ENCODE results near the gene NNT.
"Not testable (repeated sequence)": the region's sequence is repeated elsewhere in the genome, so short reads cannot be mapped to it uniquely, and the experiment has no call there.

Gene NNT

GRCh38 chr5:43700601-43701000 lies 97.6 kb downstream of the NNT start:
- DNase-seq (ENCODE audit: insufficient read length) (no peak), FAIRE-seq (no peak)
- TF ChIP-seq TAF1 (IDR thresholded peaks at IDR 0.05; ENCODE audit: borderline replicate concordance, low read depth, low read length) (no peak), POLR2A (IDR thresholded peaks at IDR 0.05; ENCODE audit: low read depth, low read length) (no peak), POLR2AphosphoS5 (IDR thresholded peaks at IDR 0.05; ENCODE audit: low read depth, low read length) (no peak)

GRCh38 chr5:43701227-43701626 lies 98.2 kb downstream of the NNT start:
- DNase-seq (ENCODE audit: insufficient read length): no peak
- FAIRE-seq: no peak
- TF ChIP-seq POLR2AphosphoS5 (IDR thresholded peaks at IDR 0.05; ENCODE audit: low read depth, low read length): no peak
- TF ChIP-seq POLR2A (IDR thresholded peaks at IDR 0.05; ENCODE audit: low read depth, low read length): no peak
- TF ChIP-seq TAF1 (IDR thresholded peaks at IDR 0.05; ENCODE audit: borderline replicate concordance, low read depth, low read length): no peak

DNA sequence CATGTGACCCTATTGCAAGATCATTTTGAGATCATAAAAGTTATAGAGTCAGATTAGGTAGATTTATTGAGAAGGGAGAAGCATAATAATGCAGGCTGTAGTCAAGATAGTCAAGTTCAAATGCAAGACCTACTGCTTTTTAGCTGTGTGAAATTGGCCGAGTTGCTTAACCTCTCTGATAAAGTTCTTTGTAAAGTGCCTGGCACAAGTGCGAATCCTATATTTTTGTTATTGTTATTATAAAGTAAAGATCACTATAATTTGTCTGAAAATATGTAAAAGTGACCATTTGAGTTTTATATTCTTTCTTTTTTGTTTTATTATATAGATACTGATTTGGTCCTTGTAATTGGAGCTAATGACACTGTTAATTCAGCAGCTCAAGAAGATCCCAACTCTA lies 99.3 kb downstream of the NNT start:
- TF ChIP-seq POLR2A (IDR thresholded peaks at IDR 0.05; ENCODE audit: low read depth, low read length): no peak
- TF ChIP-seq POLR2AphosphoS5 (IDR thresholded peaks at IDR 0.05; ENCODE audit: low read depth, low read length): no peak
- no peak for TF ChIP-seq TAF1 (IDR thresholded peaks at IDR 0.05; ENCODE audit: borderline replicate concordance, low read depth, low read length)
- no peak for FAIRE-seq
- DNase-seq (ENCODE audit: insufficient read length): no peak

GRCh38 chr5:43702815-43703214 lies 99.8 kb downstream of the NNT start:
- FAIRE-seq: no peak
- TF ChIP-seq POLR2AphosphoS5 (IDR thresholded peaks at IDR 0.05; ENCODE audit: low read depth, low read length) (no peak), TAF1 (IDR thresholded peaks at IDR 0.05; ENCODE audit: borderline replicate concordance, low read depth, low read length) (no peak), POLR2A (IDR thresholded peaks at IDR 0.05; ENCODE audit: low read depth, low read length) (no peak)
- no peak for DNase-seq (ENCODE audit: insufficient read length)

- TF ChIP-seq TAF1 (IDR thresholded peaks at IDR 0.05; ENCODE audit: borderline replicate concordance, low read depth, low read length) (no peak), POLR2A (IDR thresholded peaks at IDR 0.05; ENCODE audit: low read depth, low read length) (no peak), POLR2AphosphoS5 (IDR thresholded peaks at IDR 0.05; ENCODE audit: low read depth, low read length) (no peak)
- FAIRE-seq (no peak), DNase-seq (ENCODE audit: insufficient read length) (no peak)
These were observed 101.3 kb downstream of the NNT start for GRCh38 chr5:43704243-43704642.

DNA sequence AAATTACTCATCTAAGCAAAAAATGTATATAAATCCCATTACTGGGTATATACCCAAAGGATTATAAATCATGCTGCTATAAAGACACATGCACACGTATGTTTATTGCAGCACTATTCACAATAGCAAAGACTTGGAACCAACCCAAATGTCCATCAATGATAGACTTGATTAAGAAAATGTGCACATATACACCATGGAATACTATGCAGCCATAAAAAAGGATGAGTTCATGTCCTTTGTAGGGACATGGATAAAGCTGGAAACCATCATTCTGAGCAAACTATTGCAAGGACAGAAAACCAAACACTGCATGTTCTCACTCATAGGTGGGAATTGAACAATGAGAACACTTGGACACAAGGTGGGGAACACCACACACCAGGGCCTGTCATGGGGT lies 103.6 kb downstream of the NNT start:
- not testable (repeated sequence) for DNase-seq (ENCODE audit: insufficient read length); FAIRE-seq

DNA sequence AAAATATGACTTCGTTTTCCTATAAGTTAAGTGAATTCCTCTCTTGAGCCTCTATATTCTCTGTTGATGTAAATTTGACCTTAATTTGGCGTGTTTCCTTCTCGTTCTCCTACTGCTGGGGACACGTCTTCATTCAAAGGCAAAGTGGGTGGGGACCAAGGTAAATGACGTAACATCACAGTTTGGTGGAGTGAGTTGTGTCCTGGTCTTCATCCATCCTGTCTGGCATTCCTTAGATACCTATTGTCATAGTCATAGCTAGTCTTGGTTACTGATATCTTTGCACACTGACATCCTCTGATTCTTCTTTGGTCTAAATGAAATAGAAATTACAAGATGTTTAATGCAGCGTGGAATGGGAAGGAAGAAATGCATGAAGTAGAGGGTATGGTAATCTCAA lies 108.5 kb downstream of the NNT start:
- FAIRE-seq: no peak
- TF ChIP-seq TAF1 (IDR thresholded peaks at IDR 0.05; ENCODE audit: borderline replicate concordance, low read depth, low read length): no peak
- no peak for TF ChIP-seq POLR2AphosphoS5 (IDR thresholded peaks at IDR 0.05; ENCODE audit: low read depth, low read length)
- TF ChIP-seq POLR2A (IDR thresholded peaks at IDR 0.05; ENCODE audit: low read depth, low read length): no peak
- no peak for DNase-seq (ENCODE audit: insufficient read length)

GRCh38 chr5:43712081-43712480 lies 109.1 kb downstream of the NNT start:
- TF ChIP-seq TAF1 (IDR thresholded peaks at IDR 0.05; ENCODE audit: borderline replicate concordance, low read depth, low read length) (no peak), POLR2A (IDR thresholded peaks at IDR 0.05; ENCODE audit: low read depth, low read length) (no peak), POLR2AphosphoS5 (IDR thresholded peaks at IDR 0.05; ENCODE audit: low read depth, low read length) (no peak)
- FAIRE-seq (no peak), DNase-seq (ENCODE audit: insufficient read length) (no peak)

DNA sequence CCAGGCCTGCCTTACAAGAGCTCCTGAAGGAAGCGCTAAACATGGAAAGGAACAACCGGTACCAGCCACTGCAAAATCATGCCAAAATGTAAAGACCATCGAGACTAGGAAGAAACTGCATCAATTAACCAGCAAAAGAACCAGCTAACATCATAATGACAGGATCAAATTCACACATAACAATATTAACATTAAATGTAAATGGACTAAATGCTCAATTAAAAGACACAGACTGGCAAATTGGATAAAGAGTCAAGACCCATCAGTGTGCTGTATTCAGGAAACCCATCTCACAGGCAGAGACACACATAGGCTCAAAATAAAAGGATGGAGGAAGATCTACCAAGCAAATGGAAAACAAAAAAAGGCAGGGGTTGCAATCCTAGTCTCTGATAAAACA lies 116.8 kb downstream of the NNT start:
- not testable (repeated sequence) for DNase-seq (ENCODE audit: insufficient read length); FAIRE-seq

GRCh38 chr5:43728581-43728980 lies 125.6 kb downstream of the NNT start:
- FAIRE-seq (no peak), DNase-seq (ENCODE audit: insufficient read length) (no peak)
- TF ChIP-seq POLR2A (IDR thresholded peaks at IDR 0.05; ENCODE audit: low read depth, low read length) (no peak), POLR2AphosphoS5 (IDR thresholded peaks at IDR 0.05; ENCODE audit: low read depth, low read length) (no peak), TAF1 (IDR thresholded peaks at IDR 0.05; ENCODE audit: borderline replicate concordance, low read depth, low read length) (no peak)

GRCh38 chr5:43729846-43730478 lies 127.0 kb downstream of the NNT start:
- FAIRE-seq: peak; percentile 88
- DNase-seq (ENCODE audit: insufficient read length): no peak
- TF ChIP-seq TAF1 (IDR thresholded peaks at IDR 0.05; ENCODE audit: borderline replicate concordance, low read depth, low read length): no peak
- TF ChIP-seq POLR2A (IDR thresholded peaks at IDR 0.05; ENCODE audit: low read depth, low read length): no peak
- TF ChIP-seq POLR2AphosphoS5 (IDR thresholded peaks at IDR 0.05; ENCODE audit: low read depth, low read length): no peak

DNA sequence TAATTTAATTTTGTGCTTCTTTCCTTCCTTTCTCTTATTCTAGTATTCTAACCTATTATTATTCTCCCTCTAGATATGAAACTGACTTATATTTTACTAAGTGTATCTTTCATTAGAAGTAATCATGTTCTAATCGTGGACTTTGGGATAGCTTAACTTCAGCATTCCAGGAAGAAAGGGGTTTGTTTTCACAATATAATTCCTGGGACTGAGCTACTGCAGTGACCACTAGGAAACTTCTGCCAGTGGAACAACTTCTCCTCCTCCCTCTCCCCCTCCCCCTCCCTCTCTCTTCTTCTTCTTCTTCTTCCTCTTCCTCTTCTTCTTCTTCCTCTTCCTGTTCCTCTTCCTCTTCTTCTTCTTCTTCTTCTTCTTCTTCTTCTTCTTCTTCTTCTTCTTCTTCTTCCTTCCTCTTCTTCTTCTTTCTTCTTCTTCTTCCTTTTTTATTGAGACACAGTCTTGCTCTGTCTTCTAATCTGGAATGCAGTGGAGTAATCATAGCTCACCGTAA lies 127.9 kb downstream of the NNT start:
- FAIRE-seq: no peak
- TF ChIP-seq TAF1 (IDR thresholded peaks at IDR 0.05; ENCODE audit: borderline replicate concordance, low read depth, low read length) (no peak), POLR2AphosphoS5 (IDR thresholded peaks at IDR 0.05; ENCODE audit: low read depth, low read length) (no peak), POLR2A (IDR thresholded peaks at IDR 0.05; ENCODE audit: low read depth, low read length) (no peak)
- no peak for DNase-seq (ENCODE audit: insufficient read length)

DNA sequence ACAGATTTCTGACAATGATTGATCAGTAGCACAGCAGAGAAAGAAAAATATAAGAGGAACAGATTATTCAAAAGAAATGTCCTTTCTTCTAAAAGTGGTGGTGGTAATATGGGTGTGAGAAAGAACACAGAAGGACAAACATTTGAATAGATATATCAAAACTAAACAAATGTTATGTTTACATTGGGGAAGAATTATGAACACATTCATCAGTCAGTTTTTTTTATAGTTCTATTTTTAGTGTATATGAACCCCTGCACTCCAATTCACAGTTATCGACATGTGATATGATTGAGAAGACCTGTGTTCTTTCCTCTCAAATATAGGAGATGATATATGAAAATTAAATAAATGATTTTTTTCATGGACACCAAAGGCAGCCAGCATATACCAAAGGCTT lies 128.6 kb downstream of the NNT start:
- no peak for TF ChIP-seq POLR2AphosphoS5 (IDR thresholded peaks at IDR 0.05; ENCODE audit: low read depth, low read length)
- DNase-seq (ENCODE audit: insufficient read length) (no peak), FAIRE-seq (no peak)

- DNase-seq (ENCODE audit: insufficient read length); FAIRE-seq: not testable (repeated sequence)
These were observed 143.1 kb downstream of the NNT start for GRCh38 chr5:43745923-43746548.
